ENCODE measurements around the gene IER5.

Gene IER5

DNA sequence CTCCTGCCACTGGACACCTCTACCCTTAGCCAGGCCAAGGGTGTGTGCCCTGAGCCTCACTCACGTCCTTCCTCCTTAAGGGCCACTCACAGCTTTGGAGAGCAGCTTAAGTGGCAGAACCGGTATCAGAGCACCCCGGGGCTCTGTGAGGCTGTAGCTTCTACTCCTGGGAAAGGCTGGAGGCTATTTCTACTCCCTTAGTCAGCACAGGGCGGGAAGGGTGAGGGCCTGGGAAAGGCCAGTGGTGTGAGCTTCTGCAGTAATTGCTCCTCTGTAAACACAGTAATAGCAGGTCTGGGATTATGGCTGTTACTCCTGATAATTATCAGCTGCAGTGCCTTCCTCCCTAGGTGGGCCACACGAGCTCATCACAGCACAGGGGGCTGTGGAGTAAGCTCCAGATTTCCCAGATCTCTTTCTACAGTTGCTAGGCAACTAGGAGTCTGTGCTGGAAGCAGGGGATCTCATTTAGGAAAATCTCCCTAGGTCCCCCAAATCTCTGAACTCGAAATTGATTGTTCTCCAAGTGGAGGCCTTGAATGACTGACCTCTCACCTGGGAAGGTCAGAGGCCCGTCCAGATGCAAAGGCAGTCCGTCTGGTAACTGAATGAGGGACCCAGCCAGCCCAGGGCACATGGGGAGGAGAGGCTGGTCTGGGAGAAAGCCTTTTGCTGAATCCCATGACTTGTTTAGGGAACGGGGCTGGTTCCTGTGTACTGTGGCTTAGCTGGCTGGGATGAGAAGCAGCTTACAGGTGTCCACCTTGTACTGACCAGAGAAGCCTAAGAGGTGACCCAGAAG is 29.3 kb downstream of the IER5 start:
- TF ChIP-seq, protein P1, sequence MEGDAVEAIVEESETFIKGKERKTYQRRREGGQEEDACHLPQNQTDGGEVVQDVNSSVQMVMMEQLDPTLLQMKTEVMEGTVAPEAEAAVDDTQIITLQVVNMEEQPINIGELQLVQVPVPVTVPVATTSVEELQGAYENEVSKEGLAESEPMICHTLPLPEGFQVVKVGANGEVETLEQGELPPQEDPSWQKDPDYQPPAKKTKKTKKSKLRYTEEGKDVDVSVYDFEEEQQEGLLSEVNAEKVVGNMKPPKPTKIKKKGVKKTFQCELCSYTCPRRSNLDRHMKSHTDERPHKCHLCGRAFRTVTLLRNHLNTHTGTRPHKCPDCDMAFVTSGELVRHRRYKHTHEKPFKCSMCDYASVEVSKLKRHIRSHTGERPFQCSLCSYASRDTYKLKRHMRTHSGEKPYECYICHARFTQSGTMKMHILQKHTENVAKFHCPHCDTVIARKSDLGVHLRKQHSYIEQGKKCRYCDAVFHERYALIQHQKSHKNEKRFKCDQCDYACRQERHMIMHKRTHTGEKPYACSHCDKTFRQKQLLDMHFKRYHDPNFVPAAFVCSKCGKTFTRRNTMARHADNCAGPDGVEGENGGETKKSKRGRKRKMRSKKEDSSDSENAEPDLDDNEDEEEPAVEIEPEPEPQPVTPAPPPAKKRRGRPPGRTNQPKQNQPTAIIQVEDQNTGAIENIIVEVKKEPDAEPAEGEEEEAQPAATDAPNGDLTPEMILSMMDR (IDR thresholded peaks at IDR 0.05; ENCODE audit: insufficient read depth, low read depth, low read length, missing control alignments): no peak
- DNase-seq (ENCODE audit: low read depth): no peak
- no peak overlapping the region for H3K4me3 ChIP-seq (ENCODE audit: low read depth, low read length)

DNA sequence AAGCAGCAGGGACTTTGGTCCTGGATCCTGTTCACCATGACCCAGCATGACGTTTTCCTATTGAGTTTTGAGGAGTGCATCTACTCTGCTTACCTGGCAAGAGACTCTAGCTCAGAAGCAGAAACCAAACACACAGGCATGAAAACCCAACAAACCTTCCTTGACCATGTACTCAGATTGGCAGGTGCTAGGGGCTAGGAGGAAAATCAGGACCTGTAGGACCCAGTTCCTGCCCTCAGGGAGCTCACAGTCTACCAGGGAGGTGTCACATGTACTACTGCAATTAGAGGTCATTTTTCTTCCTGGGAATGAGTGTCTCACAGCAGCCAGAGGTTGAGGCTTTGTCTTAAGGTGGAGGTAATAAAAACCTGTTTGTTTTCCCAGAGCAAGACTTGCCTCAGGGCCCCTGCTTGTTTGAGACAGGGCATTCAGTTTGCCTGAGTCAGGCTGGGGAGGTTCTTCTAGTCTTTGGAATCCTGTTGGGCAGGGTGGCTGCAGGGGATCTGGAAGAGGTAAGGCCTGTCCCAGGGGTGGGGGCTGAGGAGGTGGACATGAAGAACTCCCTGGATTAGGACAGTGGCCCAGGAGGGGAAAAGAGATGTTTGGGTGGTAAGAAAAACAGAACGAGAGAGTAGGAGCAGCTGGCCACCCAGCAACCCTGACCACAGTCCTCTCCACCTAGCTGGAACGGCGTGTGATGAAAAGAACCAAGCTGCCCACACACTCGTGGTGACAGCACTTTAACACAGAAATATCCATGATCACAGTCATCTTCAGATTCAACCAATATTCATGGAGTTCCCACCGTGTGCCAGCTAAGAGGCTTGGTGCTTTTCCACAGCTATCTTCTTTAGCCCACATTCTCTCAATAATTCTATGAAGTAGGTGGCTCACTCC is 30.8 kb downstream of the IER5 start:
- no peak overlapping the region for H3K4me3 ChIP-seq (ENCODE audit: low read depth, low read length)
- TF ChIP-seq, protein P1 (IDR thresholded peaks at IDR 0.05; ENCODE audit: insufficient read depth, low read depth, low read length, missing control alignments): no peak
- no peak for DNase-seq (ENCODE audit: low read depth)

DNA sequence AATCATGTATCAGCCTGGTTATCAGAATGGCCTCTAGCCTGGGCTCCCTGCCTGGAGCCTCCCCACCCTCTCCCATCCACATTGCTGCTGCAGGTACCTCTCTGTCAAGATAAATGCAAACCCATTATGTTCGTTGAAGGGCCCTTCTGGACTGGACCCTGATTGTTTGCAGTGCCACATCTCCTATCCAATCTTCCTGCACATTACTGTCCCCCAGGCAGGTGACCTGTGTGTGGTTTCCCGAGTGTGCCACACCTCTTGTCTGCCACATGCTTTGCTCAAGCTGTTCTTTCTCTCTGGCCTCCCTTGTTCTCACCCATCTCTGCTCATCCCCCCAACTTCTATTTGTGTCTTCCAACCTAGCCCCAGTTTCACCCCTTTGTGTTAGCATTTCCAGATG is 32.4 kb downstream of the IER5 start:
- DNase-seq (ENCODE audit: low read depth): no peak
- no peak overlapping the region for H3K4me3 ChIP-seq (ENCODE audit: low read depth, low read length)
- TF ChIP-seq, protein P1 (IDR thresholded peaks at IDR 0.05; ENCODE audit: insufficient read depth, low read depth, low read length, missing control alignments): no peak

DNA sequence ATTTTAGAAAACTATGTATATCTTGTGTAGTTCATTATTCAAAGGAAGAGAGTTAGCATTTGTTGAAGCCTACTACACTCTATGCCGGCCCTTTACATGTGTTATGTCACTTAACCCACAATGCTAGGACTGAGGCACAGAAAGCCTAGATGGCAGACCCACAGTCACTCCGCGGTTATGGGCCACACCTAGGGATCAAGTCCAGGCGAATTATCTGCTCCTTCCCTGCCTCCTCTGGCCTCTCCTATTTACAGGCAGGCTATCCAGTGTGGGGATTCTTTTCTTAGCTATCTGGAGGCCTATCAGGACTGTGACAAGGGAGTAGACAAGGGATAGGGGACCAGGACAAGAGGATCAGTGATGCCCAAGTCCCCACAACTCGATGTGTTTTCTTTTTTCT is 33.0 kb downstream of the IER5 start:
- no peak for DNase-seq (ENCODE audit: low read depth)
- TF ChIP-seq, protein P1 (IDR thresholded peaks at IDR 0.05; ENCODE audit: insufficient read depth, low read depth, low read length, missing control alignments): no peak
- H3K4me3 ChIP-seq (ENCODE audit: low read depth, low read length): no peak overlapping the region

DNA sequence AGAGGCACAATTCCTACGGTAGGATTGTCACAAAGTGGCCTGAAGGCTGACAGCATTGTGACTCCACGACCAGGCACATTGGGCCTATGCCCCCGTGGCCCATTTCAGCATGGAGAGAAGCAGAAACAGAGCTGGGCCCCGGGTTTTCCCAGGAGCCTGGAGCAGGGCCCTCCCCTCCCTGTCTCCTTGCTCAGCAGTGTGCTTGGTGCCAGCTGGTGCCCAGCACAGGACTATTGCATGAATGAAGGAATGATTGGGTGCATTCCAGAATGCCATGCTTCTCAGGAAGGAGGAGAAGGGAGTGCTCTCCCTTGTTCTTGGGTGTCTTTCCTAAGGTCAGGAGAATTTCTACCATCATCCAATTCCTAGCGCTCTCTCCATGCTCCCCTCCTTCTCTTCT is 33.7 kb downstream of the IER5 start:
- no peak for DNase-seq (ENCODE audit: low read depth)
- TF ChIP-seq, protein P1 (IDR thresholded peaks at IDR 0.05; ENCODE audit: insufficient read depth, low read depth, low read length, missing control alignments): no peak
- no peak overlapping the region for H3K4me3 ChIP-seq (ENCODE audit: low read depth, low read length)

DNA sequence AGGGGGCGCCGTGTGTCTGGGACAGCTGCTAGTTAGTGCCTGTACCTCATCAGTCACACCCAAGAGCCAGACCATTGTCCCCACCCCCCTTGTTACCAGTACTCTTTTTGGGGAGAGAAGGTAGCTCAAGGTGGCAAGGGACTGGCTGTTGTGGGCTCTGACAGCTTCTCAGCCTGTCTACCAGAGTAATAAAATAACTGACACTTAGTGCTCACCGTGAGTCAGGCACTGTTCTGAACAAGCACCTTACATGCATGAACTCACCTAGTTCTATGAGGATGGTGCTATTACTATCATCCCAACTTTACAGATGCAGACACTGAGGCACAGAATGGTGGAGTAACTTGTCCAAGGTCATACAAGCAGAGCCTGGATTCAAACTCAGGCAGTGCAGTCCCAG is 34.7 kb downstream of the IER5 start:
- no peak overlapping the region for H3K4me3 ChIP-seq (ENCODE audit: low read depth, low read length)
- TF ChIP-seq, protein P1 (IDR thresholded peaks at IDR 0.05; ENCODE audit: insufficient read depth, low read depth, low read length, missing control alignments): no peak
- DNase-seq (ENCODE audit: low read depth): no peak

Data from GM12865 (cell line).